HG03520 (cell line): Measurements from ENCODE around the gene PAK5.

Source experiments
- ATAC-seq: cut with Tn5 transposase; IDR thresholded peaks from one replicate; pipeline ENCODE4 v1.9.1; 2021; ENCODE audit warnings: mild to moderate bottlenecking, moderate library complexity; ENCODE audit not compliant: unreplicated experiment

PAK5 gene

GRCh38 chr20:9501473-9501872 lies 337.4 kb downstream of the PAK5 start:
- ATAC-seq = no peak

- ATAC-seq = peak; percentile 56
Measured at GRCh38 chr20:9500121-9500520, 338.8 kb downstream of the PAK5 start.

- ATAC-seq = no peak
Measured at GRCh38 chr20:9499126-9499899, 339.6 kb downstream of the PAK5 start.

GRCh38 chr20:9498322-9498721 lies 340.6 kb downstream of the PAK5 start:
- no peak for ATAC-seq

- ATAC-seq = no peak
Measured at GRCh38 chr20:9496155-9496554, 342.7 kb downstream of the PAK5 start.

- no peak for ATAC-seq
Measured at GRCh38 chr20:9495701-9496100, 343.2 kb downstream of the PAK5 start.

GRCh38 chr20:9493803-9494202 lies 345.1 kb downstream of the PAK5 start:
- no peak for ATAC-seq

GRCh38 chr20:9492067-9492466 lies 346.8 kb downstream of the PAK5 start:
- no peak for ATAC-seq

GRCh38 chr20:9491324-9491723 lies 347.6 kb downstream of the PAK5 start:
- ATAC-seq = no peak

GRCh38 chr20:9490631-9491030 lies 348.2 kb downstream of the PAK5 start:
- no peak for ATAC-seq

GRCh38 chr20:9490161-9490560 lies 348.7 kb downstream of the PAK5 start:
- ATAC-seq = no peak

- ATAC-seq = no peak
Measured at GRCh38 chr20:9488063-9488462, 350.8 kb downstream of the PAK5 start.
